GM19328 (cell line): ENCODE results near the gene ACSBG1.
A peak's percentile ranks its signal among the peaks of the same experiment; 100 is the strongest.

Experiments
- ATAC-seq: cut with Tn5 transposase; IDR thresholded peaks from one replicate; pipeline ENCODE4 v1.9.1; 2021; ENCODE audit warnings: mild to moderate bottlenecking, moderate library complexity; ENCODE audit not compliant: unreplicated experiment

Gene ACSBG1

DNA sequence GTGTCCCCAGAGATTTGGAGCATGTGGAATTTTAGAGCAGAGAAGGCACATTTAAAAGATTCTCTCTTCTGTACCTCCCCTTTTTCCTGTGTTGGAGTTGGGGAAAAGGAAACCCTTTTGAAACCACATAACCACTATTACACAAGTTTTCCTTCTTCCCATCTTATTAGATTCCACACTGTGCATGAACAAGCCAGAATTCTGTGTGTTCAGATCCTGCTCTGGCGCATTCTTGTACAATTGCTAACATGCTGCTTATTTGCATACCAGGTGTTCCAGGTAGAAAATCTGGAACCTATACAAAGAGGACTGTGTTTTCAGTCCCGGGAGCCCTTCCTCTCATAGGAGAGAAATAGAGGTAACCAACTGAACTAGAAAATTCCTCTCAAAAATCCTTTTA is 100.6 kb downstream of the ACSBG1 start:
- ATAC-seq: no peak

DNA sequence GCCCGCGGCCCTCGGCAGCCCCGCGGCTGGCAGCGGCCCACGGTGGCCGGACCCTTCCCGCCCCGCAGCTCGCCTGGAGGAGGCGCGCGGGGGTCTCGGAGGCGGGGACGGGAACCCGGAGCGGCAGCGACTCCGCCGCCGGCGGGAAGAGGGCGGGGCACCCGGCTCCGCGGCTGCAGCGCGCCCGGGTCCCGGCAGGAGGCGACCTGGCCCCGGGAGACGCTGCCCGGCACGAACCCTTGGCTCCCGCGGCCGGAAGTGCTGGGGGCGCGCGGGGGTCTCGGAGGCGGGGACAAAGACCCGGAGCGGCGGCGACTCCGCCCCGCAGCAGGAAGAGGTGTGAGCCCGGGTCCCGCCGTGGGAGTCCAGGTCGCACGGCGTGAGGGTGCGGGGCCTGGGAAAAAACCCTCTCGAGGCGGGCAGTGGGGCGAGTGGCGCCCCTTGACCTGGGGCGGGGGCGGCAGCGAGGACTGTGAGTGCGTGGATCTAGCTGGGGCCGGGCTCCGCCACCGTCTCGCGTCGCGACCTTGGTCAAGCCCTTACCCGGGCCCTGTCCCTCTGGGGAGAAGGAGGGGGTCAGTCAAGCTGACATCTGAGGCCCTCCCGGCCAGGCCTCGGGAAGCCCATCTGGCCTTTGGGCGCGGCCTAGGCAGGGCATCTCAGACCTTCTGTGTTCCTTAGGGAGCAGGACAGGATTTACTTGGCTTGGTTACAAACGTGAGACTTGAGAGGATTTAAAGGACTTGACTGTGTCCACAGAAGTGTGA is 102.9 kb downstream of the ACSBG1 start, which contains the start of gene CIB2:
Gene CIB2 (minus strand): TSS at position 151 of the 767 bp plus-strand sequence. CDS start 230 bp downstream, outside the sequence.
- peak; percentile 73 for ATAC-seq

DNA sequence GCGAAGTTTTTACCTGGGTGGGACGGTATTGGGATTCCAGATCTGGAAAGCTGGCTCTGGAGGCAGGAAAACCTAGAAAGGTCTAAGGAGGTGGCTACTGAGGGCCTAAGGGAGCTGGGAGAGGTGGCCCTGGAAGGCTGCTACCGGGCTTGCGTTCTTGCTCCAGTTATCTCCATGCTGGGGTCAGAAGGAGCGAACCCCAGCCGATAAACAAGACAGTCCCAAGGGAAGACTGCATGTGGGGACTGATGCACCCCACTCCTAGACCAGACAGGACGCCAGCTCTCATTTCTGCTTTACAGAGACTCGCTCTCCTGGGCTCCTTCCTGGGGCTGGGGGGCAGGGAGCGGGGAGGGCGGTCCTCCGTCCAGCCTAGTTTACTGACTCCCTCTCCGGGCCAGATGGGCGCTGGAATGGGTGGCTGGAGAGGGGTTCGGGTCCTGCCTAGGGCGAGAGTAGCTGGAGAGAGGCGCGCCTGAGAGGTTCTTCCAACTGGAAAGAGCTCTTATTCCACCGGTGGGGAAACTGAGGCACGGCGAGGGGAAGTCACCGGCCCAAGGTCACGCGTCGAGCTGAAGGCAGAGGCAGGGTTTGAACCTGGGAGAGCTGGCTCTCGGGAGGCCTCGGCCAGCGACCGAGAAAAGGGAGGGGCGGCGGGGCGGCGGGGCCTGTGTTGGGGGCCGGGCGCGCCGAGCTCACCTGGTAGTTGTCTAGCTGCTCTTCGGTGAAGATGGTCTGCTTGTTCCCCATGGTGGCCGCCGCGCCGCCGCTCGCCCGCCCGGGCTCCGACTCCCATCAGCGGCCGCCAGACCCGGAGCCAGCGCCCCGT is 103.7 kb downstream of the ACSBG1 start:
- ATAC-seq: peak; percentile 33

DNA sequence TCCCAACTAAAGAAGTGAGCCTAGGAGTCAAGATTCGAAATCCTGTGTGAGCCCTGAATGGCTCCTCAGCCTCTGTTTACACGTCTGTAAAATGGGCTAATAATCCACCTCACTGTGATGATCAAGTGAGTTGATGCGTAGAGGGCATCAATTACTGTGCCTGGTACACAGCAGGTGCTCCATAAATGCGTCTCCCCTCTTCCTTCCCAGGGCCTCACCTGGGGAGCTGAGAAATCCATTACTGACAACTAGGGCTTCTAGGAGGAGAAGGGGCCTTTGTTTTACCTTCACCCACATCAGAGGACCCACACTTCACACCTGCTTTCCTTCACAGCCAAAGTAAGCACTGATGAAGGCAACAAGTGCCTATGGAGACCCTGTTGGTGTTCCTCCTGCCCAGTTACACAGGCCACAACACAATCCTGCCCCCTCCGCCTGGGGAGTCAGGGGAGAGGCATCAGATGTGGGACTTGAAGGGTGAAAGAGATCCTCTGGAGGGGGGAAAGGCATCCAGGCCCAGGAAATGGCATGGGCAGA is 104.5 kb downstream of the ACSBG1 start:
- ATAC-seq: no peak

DNA sequence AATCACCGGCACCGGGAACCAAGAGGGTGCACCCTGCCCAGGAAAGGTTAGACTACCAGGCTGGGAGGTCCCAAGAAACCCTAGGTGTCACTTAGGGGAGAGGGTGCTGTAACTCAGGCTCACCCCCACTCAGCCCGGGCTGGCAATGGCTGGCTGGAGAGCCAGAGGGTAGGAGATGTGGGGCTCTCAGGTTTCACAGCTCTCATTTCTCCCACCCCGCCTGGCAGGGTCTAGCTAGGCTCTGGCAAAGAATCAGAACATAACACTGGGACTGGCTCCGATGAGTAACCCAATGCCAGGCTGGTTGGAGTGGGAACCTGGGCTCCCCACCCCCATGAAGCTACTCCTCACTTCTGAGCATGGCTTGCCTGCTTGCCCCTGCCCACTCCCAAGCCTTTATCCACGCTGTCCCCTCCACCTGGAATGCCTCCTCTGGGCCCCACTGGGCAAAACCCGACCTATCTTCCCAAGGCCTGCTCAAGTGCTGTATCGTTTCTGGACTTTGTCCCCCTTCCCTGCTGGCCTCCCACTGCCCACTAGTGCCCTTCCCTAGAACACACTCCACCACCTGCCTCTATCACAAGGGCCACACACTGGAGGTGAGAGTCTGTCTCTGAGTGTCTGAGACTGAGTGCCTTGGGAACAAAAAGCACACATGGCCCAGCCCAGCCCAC is 105.2 kb downstream of the ACSBG1 start:
- ATAC-seq: no peak

DNA sequence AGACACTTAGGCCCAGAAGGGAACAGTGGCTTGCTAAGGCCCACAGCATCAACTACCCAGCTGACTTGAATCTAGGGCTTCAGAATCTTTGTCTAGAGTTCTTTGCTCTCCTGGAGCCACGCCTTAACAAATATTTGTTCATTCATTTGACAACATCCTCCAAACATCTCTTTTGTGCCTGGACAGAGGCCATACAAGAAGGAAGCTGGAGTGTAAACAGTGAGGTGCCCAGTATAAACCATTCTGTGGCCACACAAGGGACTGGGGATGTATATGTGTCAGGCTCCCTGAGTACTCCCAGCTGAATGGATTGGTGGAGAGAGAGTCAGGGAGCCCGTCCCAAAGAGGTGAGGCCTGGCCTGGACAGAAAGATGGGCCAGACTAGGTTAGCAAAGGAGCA is 106.5 kb downstream of the ACSBG1 start:
- ATAC-seq: no peak

DNA sequence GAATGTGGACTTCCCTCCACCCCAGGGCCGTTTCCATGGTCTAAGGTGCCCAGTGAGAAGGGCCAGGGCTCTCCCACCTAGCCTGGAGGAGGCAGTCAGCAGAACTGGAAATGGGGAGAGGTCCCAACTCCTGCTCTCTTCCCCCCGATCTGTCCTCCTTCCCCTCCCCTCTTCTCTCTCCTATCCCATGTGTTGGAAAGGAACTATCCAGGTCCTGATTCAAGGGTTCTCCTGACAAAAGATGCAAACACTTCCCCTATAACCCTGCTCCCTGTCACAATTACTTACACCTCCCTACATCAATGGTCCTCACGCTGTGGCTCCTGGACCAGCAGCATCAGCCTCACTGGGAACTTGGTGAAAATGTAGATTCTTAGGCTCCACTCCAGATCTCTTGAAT is 109.1 kb downstream of the ACSBG1 start:
- ATAC-seq: no peak

DNA sequence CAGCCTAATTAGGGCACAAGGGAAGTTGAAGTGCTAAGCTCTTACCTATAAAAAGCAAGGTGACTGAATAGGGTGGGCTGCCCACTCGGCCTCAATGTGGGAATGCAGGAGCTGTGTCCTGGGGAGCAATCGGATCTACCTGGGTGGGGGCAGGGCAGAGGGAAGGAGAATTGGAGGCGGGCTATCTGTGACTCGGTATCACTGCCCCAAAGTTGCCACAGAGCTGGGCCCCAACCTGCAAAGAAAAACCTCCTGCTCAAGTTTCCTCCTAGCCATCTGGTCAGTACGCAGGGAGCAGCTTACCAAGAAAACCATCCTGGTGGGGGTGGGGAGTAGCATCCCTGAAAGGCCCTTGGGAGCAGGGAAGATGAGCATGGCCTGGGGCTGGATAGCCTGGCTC is 113.8 kb downstream of the ACSBG1 start:
- ATAC-seq: no peak
